Activated CD8-positive, alpha-beta memory T cell treated with anti-CD3 and anti-CD28 coated beads for 36 hours (primary cell): ENCODE data around the gene AAGAB. TPM values are rescaled to one million over a fixed set of nuclear protein-coding genes. Genes with fewer than 3 reads are reported as not detected.
"Not testable (repeated sequence)": the region's sequence is repeated elsewhere in the genome, so short reads cannot be mapped to it uniquely, and the experiment has no call there.

ENCODE experiments used
- CTCF ChIA-PET: fragments of 350-600 bp; sonication (Branson Sonifier 250); formaldehyde crosslinking; loops from one replicate; lab custom pipeline; 2021; ENCODE audit warnings: antibody characterized with exemption; lab: Charles Lee
- POLR2A ChIA-PET: fragments of 350-600 bp; sonication (Branson Sonifier 250); formaldehyde crosslinking; loops from one replicate; lab custom pipeline; 2021; ENCODE audit warnings: antibody characterized with exemption; lab: Charles Lee
- total RNA-seq, 2 experiments: library from RNA; stranded (reverse); gene quantifications; one replicate each; pipeline ENCODE4 v1.2.3, GENCODE V29; 2021

Gene AAGAB, protein sequence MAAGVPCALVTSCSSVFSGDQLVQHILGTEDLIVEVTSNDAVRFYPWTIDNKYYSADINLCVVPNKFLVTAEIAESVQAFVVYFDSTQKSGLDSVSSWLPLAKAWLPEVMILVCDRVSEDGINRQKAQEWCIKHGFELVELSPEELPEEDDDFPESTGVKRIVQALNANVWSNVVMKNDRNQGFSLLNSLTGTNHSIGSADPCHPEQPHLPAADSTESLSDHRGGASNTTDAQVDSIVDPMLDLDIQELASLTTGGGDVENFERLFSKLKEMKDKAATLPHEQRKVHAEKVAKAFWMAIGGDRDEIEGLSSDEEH
- 10 to 100 TPM; 59.2 to 65.2 TPM for total RNA-seq

DNA sequence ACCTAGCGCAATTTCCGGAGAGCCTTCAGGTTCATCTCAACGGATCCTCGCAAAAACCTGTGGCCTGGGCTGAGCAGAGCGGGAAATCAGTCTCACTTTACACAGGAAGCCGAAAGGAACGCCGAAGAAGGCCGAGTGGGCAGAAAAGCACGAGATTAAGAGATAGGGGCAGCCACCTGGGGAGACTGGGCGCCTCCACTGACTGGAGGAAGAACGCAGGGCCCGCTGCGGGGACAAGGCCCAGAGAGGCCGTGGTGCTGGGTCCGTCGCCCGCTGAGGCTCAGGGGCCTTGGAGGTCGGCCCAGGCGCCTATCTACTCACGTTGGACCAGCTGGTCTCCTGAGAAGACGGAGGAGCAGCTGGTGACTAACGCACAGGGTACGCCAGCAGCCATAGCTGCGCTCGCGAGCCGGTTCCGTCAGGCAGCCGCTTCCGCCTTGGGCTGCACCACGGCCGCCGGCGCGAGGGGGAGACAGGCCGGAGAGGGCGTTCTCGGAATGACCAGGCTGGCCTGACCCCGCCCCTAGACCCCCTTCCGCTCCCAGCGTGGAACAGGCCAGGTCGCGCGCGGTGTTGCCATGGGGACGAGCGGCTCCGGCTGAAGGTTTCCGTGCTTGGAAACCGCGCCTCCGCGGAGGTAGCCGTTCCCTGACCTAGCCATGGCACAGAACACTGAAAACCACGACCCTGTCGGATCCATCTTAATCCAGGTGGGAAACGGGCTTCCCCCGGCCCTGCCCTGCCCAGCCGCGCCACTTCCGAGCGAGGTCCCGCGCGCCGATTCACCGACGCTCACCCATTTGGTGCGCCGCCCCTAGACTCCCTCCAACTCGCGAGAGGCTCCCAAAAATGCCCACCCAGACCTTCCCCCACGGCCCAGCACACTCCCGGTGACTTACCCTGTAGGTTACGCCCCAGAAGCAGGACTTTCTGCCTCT lies at the start of gene AAGAB, which contains the start of gene IQCH:
Gene AAGAB, minus strand, starts transcription at position 424 of the 938 bp plus-strand sequence. Its CDS starts 30 bp downstream, at position 394.
Gene IQCH, plus strand, starts transcription at position 549 of the 938 bp plus-strand sequence. Its CDS starts 111 bp downstream, at position 660.
- POLR2A ChIA-PET: no interaction called here
- CTCF ChIA-PET: no interaction called here

- CTCF ChIA-PET: interaction anchor here (1.2 to 3.2 kb wide), 4 partner anchors 205 to 359 kb away, joined by 3 to 16 read pairs (median 4); no protein-coding TSS in a partner anchor
- POLR2A ChIA-PET: no interaction called here
Observed at GRCh38 chr15:67303490-67304363, 49.3 kb upstream of the AAGAB start.

DNA sequence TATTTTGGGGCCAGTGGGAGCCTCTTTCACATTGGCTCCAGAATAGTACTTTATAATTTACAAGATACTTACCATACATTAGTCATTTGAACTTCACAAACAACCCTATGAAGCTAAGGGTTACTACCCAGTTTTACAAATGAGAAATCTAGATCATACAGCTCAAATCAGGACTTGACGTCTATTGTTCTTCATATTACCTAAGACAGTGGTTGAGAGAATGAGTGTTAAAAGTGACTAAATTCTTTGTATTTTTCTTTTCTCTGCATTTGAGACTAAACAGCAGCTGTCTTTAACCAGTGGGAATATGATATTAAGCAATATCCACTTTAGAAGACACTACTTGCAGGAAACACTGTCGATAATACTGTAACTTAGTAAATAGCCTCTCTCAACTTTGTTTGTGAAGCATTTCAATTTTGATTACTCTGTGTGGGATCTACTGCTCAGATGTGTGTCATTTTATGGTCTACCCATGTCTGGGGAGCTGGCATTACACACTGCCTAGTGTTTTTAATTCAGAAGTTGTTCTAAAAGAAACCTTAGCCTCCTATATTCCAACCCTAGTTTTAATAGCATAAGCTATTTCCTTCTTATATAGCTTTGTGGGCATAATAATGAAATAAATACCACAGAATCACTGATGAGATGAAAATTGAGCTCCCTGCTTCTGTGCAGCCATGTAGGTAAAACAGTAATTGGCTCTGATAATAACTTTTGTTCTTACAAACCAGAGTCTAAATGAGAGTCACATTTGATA lies 46.0 kb upstream of the AAGAB start:
- CTCF ChIA-PET: no interaction called here
- POLR2A ChIA-PET: no interaction called here

GRCh38 chr15:67296684-67297083 lies 42.2 kb upstream of the AAGAB start:
- CTCF ChIA-PET: no interaction called here
- POLR2A ChIA-PET: no interaction called here

GRCh38 chr15:67296188-67296587 lies 41.7 kb upstream of the AAGAB start:
- POLR2A ChIA-PET: no interaction called here
- CTCF ChIA-PET: no interaction called here

- POLR2A ChIA-PET: no interaction called here
- CTCF ChIA-PET: no interaction called here
Observed at GRCh38 chr15:67290319-67290718, 35.9 kb upstream of the AAGAB start.

DNA sequence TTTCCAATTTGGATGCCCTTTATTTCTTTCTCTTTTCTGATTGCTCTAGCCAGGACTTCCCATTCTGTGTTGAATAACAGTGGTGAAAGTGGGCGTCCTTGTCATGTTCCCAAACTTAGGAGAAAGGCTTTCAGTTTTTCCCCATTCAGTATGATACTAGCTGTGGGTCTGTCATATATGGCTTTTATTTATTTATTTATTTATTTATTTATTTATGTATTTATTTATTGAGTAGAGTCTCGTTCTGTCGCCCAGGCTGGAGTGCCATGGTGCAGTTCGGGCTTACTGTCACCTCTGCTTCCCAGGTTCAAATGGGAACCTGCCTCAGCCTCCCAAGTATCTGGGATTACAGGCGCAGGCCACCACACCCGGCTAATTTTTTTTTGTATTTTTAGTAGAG lies 31.9 kb upstream of the AAGAB start:
- POLR2A ChIA-PET, CTCF ChIA-PET: not testable (repeated sequence)

DNA sequence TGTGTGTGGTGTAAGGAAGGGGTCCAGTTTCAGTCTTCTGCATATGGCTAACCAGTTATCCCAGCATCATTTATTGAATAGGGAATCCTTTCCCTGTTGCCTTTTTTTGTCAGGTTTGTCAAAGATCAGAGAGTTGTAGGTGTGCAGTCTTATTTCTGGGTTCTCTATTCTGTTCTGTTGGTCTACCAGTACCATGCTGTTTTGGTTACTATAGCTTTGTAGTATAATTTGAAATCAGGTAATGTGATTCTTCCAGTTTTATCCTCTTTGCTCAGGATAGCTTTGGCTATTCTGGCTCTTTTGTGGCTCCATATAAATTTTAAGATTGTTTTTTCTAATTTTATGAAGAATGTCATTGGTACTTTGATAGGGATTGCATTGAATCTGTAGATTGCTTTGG lies 31.2 kb upstream of the AAGAB start:
- CTCF ChIA-PET, POLR2A ChIA-PET: not testable (repeated sequence)

DNA sequence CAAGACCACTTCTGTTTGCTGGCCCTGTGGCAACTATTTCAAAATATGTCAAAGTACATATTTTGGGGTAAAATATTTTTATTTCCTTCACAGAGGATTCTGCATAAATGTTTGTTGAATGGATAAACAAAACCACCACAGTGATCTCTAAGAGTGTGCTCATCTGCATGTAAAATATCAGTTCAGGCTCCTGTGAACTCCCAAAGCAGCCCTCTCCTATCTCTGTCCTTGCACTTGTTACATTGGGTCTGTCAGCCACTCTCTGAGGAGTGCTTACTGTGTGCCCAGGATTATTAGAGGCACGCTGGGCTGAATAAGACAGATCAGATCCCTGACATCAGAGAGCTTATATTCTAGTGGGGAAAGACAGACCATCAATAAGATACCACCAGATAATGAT lies 27.3 kb upstream of the AAGAB start:
- CTCF ChIA-PET: no interaction called here

DNA sequence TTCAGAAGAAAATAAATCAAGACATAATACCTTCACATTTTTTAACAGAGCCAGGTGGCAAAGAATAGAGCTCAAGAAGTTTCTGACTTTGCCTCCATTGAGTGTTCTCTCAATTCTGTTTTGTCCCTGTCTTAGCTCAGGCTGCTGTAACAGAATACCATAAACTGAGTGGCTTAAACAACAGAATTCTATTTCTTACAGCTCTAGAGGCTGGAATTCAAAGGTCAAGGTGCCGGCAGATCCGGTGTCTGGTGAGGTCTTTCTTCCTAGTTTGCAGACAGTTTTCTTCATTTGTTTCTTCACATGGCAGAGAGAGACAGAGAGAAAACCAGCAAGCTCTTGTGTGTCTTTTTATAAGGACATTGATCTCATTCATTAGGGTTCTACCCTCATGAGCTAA lies 25.8 kb upstream of the AAGAB start:
- CTCF ChIA-PET: interaction anchor here (0.8 kb wide), 1 partner anchor 15 kb away, joined by 3 read pairs; no protein-coding TSS in a partner anchor
- POLR2A ChIA-PET: no interaction called here

More for the DNA sequence above, 27.3 kb upstream of the AAGAB start:
- POLR2A ChIA-PET: no interaction called here

DNA sequence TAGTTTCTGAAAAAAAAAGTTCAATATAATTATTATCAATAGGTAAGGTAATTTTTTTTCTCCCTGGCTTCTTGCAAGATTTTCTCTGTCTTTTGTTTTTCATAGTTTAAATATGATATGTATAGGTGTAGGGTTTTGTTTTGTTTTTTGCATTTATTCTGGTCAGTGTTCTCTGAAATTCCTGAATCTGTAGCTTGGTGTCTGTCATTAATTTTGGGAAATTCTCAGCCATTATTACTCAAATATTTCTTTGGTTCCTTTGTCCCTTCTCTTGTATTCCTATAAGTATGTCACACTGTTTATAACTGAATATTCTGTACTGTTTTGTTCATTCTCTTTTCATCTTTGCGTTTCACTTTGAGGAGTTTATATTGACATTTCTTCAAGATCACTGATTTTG lies 22.2 kb upstream of the AAGAB start:
- ChIA-PET POLR2A (no interaction called here), CTCF (no interaction called here)

DNA sequence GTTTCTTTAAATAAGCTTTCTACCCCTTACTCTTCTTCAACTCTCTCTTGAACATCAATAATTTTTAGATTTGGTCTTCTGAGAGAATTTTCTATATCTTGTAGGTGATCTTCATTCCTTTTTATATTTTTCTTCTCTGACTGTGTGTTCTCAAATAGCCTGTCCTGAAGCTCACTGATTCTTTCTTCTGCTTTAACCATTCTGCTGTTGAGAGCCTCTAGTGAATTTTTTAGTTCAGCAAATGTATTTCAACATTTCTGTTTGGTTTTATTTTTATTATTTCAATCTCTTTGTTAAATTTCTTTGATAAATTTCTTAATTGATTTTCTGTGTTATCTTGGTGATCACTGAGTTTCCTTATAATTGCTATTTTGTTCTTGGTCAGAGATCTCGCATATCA lies 19.8 kb upstream of the AAGAB start:
- ChIA-PET CTCF (no interaction called here), POLR2A (no interaction called here)

GRCh38 chr15:67267951-67268941 lies 13.8 kb upstream of the AAGAB start:
- ChIA-PET CTCF (no interaction called here), POLR2A (no interaction called here)

DNA sequence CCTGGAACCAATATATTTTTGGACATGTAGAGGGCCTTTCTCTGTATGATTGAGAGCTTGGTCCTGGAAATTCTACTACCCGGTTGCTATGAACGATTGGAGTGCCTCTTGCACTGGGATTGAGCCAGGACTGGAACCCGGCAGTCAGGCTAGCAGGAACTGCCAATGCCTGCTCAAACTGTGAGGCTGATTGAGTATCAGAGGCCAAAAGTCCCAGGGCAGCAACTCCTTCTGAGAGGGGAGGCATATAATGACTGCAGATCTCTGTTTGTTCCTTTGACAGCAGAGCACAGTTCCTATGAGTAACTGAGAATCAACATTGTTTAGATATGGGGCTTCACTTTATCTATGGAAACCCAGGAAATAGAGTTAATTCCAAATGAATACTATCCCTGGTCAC lies 13.0 kb upstream of the AAGAB start:
- POLR2A ChIA-PET: no interaction called here
- CTCF ChIA-PET: no interaction called here

DNA sequence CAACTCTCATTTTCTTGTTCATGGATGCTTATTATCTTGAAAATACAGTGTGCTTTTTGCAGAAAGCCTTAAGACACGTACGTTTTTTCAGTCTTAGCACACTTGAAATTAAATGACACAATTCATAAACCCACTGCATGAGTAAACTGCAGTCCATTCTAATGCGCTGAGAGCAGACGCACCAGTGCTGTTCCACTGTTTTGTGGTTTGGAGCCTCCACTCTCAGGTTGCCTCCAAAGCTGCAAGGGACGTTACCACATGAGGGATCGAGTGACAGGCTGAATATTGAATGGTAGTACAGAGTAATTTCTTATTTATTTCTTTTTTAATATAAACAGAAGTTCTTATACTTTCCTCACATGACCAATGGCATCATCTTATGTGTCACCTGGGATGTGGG lies 12.4 kb upstream of the AAGAB start:
- POLR2A ChIA-PET: no interaction called here
- CTCF ChIA-PET: no interaction called here

DNA sequence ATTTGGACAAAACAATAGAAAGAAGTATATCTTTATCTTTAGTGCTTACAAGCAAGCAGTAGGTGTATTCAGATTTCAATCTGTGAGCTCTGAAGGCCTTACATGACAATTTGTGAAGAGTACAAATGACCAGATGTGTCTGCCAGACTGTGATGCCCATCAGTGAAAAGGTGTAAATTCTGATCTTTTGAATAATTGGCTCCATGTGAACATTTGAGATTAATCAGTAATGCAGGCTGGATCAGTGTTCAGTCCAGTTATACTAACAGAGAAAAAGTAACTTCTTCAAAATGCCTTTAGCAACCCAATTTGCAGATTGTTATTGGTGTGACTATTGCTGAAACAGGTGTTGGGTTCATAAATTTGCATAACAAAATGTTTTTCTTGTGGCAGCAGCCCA lies 5.3 kb upstream of the AAGAB start:
- CTCF ChIA-PET: no interaction called here
- POLR2A ChIA-PET: no interaction called here

DNA sequence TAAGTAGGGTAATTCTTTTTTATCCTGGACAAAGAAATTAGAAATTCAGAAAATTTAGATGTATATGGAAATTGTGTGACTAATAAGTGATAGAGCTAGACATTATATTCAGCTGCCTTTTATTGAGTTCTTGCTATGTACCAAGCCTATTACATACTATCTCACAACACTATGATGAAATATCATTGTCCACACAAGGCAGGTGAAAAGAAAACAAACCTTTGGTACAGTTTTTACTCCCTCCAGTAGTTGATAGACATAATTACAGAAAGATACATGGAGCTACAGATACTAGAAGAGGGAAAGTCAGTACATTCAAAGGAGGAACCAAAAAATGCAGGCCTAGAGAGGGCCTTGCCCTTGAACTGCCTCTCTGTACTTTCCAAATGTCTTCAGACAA lies 4.9 kb upstream of the AAGAB start:
- CTCF ChIA-PET: no interaction called here
- POLR2A ChIA-PET: no interaction called here

GRCh38 chr15:67258412-67258811 lies 4.0 kb upstream of the AAGAB start:
- CTCF ChIA-PET: not testable (repeated sequence)

More at GRCh38 chr15:67258412-67258811, 4.0 kb upstream of the AAGAB start:
- POLR2A ChIA-PET: not testable (repeated sequence)
